ENCODE data around the gene ATM. TPM values are rescaled to one million over a fixed set of nuclear protein-coding genes. Genes with fewer than 3 reads are reported as not detected.

The ATM gene
- total RNA-seq, 2 donors from 2014 or later, result 45.7 to 55.0 TPM

Other genes with a start within 250 kb of the ATM start
- 10 to 100 TPM; 30.2 to 31.7 TPM for gene CUL5, start 214.2 kb upstream of the ATM start, total RNA-seq
- gene ACAT1, start 101.5 kb upstream of the ATM start, total RNA-seq, result 10 to 100 TPM; 44.5 to 45.7 TPM
- 10 to 100 TPM; 22.8 to 24.8 TPM for gene NPAT, start 429 bp upstream of the ATM start, total RNA-seq
- gene C11orf65, start 244.5 kb downstream of the ATM start, total RNA-seq, result 1 to 10 TPM; 1.2 to 1.5 TPM